Muscle of back (tissue), 13 donors: ENCODE results near the gene ELAC2. TPM values are rescaled to one million over a fixed set of nuclear protein-coding genes. Genes with fewer than 3 reads are reported as not detected.

Experiments used
- DNase-seq, 3 donors: peaks; one replicate each; pipeline versions ENCODE4 v3.0.0 to v3.0.0-alpha.2; 2013
- long read RNA-seq, 9 donors: transcript quantifications; one replicate each; lab custom pipeline, GENCODE V29; 2026
- polyA plus RNA-seq, 10 donors: library from polyadenylated mRNA; unstranded; fragments of 120-200 nt; gene quantifications; one replicate each; pipeline ENCODE4 v1.2.1, GENCODE V29; 2013; ENCODE audit not compliant: insufficient read length in 10 of 10

Gene ELAC2, protein sequence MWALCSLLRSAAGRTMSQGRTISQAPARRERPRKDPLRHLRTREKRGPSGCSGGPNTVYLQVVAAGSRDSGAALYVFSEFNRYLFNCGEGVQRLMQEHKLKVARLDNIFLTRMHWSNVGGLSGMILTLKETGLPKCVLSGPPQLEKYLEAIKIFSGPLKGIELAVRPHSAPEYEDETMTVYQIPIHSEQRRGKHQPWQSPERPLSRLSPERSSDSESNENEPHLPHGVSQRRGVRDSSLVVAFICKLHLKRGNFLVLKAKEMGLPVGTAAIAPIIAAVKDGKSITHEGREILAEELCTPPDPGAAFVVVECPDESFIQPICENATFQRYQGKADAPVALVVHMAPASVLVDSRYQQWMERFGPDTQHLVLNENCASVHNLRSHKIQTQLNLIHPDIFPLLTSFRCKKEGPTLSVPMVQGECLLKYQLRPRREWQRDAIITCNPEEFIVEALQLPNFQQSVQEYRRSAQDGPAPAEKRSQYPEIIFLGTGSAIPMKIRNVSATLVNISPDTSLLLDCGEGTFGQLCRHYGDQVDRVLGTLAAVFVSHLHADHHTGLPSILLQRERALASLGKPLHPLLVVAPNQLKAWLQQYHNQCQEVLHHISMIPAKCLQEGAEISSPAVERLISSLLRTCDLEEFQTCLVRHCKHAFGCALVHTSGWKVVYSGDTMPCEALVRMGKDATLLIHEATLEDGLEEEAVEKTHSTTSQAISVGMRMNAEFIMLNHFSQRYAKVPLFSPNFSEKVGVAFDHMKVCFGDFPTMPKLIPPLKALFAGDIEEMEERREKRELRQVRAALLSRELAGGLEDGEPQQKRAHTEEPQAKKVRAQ
- polyA plus RNA-seq, result 10 to 100 TPM; 36.0 to 50.4 (median 43.6) TPM
- long read RNA-seq, donor 1, partial matches to known transcripts, result 8 of 12 reads
- long read RNA-seq, donor 1, other reads (novel, unspliced or antisense), result 0 of 12 reads
- long read RNA-seq, donor 2, partial matches to known transcripts, result 0 of 1 reads
- long read RNA-seq, donor 2, other reads (novel, unspliced or antisense), result 0 of 1 reads
- long read RNA-seq, donor 3, result 0 reads
- long read RNA-seq, donor 4, partial matches to known transcripts, result 0 of 4 reads
- long read RNA-seq, donor 4, other reads (novel, unspliced or antisense), result 0 of 4 reads
- long read RNA-seq, donor 5, partial matches to known transcripts, result 5 of 8 reads
- long read RNA-seq, donor 5, other reads (novel, unspliced or antisense), result 0 of 8 reads
- long read RNA-seq, donor 6, partial matches to known transcripts, result 7 of 11 reads
- long read RNA-seq, donor 6, other reads (novel, unspliced or antisense), result 0 of 11 reads
- long read RNA-seq, donor 7, partial matches to known transcripts, result 0 of 1 reads
- long read RNA-seq, donor 7, other reads (novel, unspliced or antisense), result 0 of 1 reads
- long read RNA-seq, donor 8, partial matches to known transcripts, result 0 of 1 reads
- long read RNA-seq, donor 8, other reads (novel, unspliced or antisense), result 0 of 1 reads
- long read RNA-seq, donor 9, result 0 reads

DNA sequence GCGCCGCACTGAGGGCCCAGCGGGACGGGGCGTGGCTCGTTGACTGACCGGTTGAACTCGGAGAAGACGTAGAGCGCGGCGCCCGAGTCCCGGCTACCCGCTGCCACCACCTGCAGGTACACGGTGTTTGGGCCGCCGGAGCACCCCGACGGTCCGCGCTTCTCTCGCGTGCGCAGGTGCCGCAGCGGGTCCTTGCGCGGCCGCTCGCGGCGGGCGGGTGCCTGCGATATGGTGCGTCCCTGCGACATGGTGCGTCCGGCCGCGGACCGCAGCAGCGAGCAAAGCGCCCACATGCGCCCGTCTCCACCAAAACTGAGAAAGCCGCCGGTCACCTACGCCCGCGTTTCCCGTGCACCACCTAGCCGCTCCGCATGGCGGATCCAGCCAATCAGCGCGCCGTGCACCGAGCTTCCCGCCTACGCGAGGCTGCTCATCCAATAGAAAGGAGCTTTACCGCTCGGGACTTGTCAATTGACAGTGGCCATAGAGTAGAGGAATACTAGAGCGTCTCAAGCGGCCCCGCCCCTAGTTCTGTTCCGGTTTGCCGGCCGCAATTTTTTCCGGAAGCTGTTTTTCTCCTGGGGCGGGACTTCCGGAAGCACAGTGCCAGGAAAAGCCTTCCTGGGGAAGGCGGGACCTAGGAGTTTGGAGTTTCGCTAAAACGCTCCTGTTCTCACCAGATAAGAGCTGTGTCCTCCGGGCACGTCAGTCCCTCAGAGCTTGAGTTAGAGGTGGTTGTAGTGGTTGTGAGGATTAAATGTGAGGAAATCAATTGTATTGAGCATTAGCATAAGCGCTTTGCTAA is at the start of gene ELAC2:
Gene ELAC2 (minus strand): TSS at position 373 of the 805 bp plus-strand sequence. CDS start 80 bp downstream, at position 293.
- DNase-seq, result peak; percentile 99

DNA sequence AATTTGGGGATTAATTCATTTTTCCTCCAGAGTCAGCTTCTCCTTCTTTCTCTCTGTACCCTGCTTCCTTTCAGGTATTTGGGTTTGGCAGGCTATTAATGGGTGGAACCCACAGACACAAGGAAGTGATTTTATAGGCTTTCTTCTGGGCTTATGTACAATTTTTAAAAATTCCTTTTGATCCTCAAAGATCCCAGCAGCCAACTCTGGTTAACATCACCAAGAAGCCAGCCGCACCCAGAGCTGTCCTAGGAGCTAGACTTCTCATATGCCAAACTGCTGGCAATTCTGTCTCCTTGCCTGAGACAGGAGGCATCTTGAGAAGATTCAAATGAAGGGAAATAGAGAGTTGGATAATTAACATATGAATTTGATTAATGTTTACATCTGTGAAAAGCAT is 47.2 kb upstream of the ELAC2 start:
- DNase-seq, result no peak

GRCh38 chr17:13055131-13055530 is 37.3 kb upstream of the ELAC2 start:
- peak in 1 of 3 donors; percentile 45 for DNase-seq

DNA sequence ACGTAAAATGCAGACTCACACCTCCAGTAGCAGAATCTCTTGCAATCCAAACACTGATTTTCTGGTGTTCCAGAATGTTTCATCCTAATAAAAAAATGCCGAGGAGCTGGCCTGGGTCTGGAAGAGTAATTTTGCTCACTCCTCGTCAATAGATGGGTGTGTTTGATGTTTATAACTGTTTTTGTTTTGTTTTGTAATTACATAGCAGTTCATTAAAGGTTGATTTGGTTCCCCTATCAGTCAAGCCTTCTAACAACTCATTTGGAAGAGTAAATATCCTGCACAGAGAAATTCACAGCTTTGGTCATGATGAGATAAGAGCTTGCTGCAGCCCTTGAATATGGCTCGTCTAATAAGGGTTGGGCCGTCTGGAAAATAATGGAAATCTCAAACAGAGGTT is 36.8 kb upstream of the ELAC2 start:
- no peak for DNase-seq

DNA sequence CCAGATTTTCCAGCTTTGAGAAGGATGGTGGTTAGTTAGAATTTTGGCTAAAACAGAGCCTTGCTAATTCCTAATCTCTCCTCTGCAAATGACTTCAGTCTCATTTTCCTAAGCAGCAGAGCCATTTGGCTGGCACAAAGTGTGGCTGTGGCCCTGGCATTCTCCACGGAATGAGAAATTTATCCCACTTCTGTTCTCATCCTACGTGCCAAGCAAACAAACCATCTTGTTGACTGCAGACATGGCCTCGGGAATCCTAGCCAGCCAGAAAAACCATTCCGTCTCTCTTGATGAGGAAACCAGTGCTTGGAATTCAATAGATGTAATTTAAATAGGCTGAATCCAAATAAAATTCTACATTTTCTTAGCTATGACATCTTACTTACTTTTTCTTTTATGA is 34.1 kb upstream of the ELAC2 start:
- DNase-seq, result peak in 1 of 3 donors; percentile 55

- DNase-seq, result peak in 1 of 3 donors; percentile 49
These were observed 29.3 kb upstream of the ELAC2 start for GRCh38 chr17:13047011-13047606.

GRCh38 chr17:13046361-13046760 is 28.5 kb upstream of the ELAC2 start:
- DNase-seq, result no peak

DNA sequence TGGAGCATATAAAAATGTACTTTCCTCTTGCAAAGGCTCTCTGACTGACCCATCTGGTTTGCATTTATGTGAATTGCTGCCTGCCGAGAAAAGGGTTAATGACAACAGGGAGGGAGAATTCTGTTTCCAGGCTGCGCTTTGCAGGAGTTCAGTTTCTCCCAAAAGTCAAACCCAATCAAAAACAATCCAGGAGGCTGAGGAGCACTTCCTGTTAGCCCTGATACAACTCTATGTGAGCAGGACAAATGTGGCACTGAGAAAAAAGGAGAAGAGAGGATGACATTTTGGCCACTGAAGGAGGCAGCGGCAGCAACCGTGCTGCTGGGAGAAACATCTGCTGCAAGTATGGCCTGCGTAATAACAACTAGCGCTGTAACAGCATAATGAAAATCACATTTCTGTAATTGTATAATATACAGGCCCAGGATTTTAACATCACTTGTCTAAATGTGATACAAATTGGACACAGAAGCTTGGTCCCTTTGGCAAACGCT is 26.8 kb upstream of the ELAC2 start:
- DNase-seq, result peak in 2 of 3 donors; percentile 47 to 84

DNA sequence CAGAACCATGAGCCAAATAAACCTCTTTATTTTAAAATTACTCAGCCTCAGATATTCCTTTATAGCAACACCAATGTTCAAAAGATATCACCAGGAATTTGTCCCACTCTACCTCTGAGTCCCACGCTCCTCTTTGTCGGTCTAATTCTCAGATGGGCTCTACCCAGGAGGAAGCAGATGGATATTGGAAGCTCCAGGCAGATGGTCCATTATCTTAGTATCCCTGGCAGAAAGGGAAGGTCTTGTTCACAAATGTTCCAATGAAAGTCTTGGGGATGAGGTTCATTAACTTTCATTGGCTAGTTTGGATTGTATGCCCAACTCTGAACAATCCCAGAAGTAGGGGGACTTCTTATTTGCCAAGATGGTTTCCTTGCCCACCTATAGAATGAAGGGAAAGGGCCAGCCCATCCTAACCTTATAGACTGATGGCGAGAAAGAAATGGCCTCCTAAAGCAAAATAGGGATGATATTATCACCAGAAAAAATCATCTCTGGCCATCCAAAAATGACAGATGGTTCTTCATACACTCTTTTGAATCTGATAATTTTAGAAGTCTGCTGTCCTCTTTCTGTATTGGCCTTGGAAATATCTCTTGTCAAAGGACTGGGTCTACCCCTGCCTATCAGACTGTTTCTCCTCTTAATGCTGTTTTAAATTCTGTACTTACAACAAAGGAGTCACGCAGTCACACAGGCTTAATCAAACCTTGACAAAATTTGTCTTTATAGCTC is 21.3 kb upstream of the ELAC2 start:
- DNase-seq, result no peak

- no peak for DNase-seq
These were observed 18.9 kb upstream of the ELAC2 start for GRCh38 chr17:13036751-13037150.

GRCh38 chr17:13035420-13035819 is 17.6 kb upstream of the ELAC2 start:
- DNase-seq, result no peak

DNA sequence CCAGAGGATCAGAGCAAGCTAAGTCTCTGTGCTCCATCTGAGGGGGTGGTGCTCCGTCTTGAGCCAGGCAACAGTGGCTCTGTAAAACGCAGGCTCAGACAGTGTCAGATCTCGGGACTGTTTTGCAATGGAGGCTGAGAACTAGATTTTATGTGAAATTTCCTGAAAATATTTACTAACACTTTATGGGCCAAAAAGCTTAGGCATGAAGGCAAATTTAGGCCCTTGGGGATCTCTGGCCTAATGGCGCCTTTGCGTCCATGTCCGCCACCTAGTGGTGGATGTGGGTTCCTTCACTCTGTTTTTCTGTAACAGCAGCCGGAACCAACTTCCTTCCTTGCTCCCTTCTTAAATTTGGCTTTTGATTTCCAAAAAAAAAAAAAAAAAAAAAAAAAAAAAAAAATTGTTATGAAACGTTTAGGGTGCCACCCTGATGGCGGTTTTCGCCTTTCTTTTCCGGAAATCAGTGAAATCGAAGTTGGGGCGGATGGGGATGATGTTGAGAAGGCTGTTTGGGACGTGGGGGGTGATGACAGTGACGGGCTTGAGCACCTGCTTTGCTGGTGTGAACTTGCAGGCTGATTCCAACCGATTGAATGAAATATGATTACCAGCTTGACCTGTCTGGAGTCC is 14.0 kb upstream of the ELAC2 start:
- DNase-seq, result peak in 1 of 3 donors; percentile 45

DNA sequence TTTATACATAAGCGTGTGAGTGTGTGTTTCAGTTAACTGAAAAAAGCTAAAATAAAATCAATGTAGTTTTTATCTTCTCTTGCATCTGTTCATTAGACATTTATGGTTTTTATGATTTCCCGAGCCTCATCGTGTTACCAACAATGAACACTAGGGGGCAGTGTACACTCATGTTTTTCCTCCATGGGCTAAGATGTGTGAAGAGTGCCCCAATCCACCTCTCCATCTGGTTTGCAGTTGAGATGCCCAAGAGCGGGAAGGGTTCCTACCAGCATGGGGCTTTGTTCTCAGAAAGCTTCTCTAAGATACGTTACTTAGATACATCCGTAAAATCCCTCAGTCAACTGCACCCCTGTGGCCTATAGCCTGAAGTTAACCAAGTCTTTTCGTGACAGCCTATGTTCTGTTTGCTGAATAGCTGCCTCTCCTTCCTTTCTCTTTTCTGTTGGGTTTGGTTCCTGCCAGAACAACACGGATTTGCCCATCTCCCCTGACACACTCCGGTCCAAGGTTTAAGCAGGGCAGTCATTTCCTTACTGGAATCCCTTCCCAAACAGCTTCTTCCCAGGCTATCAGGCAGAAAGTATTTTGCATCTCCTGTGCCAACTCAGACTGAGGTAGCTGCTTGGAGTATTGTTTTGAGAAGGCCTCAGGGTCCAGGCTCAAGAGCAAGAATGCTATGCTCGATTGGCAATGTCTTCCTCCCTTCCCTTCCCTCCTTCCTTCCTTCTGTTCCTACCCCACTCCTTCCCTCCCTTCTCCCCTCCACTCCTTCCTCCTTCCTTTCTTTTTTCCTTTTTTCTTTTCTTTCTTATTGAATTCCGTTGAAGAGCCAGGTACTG is 12.9 kb upstream of the ELAC2 start:
- DNase-seq, result peak; percentile 69 to 84 (median 70)

- DNase-seq, result no peak
These were observed 12.2 kb upstream of the ELAC2 start for GRCh38 chr17:13030056-13030455.

GRCh38 chr17:13029340-13029739 is 11.5 kb upstream of the ELAC2 start:
- no peak for DNase-seq

DNA sequence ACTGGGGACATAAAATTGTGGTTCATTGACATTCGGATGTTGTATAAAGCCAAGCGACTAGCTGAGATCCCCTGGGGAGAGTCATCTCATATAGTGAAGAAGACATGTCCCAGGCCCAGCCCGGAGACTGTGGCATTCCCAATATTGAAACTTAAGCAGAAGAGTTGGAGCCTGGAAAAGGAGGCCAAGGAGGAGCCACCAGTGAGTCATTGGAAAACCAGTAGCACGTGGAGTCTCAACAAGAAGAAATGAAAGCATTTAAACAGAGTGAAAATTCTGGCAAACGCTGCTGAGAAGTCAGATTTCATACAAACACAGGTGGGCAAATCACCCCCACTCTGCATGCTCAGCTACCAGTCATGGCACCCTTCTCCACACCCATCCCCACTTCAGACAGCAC is 9.4 kb upstream of the ELAC2 start:
- DNase-seq, result no peak

- no peak for DNase-seq
These were observed 7.9 kb upstream of the ELAC2 start for GRCh38 chr17:13025687-13026086.

DNA sequence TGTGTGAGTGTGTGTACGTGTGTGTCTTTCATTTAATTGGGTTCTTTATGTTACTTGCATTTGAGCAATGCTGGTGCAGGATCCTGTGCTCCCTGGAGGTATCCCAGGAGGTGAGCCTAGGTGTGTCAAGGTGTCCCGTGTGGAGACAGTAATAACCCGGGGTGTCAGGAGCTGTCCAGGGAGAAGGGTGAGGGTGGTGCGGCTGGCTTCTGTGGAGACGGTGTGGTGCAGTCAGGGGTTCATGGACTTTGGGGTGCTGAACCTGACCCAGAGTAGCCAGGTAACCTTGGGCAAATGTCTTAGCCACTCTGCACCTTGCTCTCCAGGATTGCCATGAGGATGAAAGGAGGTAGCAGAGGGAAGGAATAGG is 7.4 kb upstream of the ELAC2 start:
- DNase-seq, result no peak
